ENCODE data around the gene RAB11FIP4.

GRCh38 chr17:31442276-31442675 is 50.8 kb downstream of the RAB11FIP4 start:
- TF ChIP-seq CTCF (IDR thresholded peaks at IDR 0.05): no peak
- TF ChIP-seq POLR2A (IDR thresholded peaks at IDR 0.05): no peak
